NCI-H2029 (cell line): ENCODE data around the gene SNTB2.
A peak's percentile ranks its signal among the peaks of the same experiment; 100 is the strongest.

Experiments used
- DNase-seq: peaks from one replicate; lab custom pipeline; 2025; lab: John Stamatoyannopoulos, UW

SNTB2 gene

DNA sequence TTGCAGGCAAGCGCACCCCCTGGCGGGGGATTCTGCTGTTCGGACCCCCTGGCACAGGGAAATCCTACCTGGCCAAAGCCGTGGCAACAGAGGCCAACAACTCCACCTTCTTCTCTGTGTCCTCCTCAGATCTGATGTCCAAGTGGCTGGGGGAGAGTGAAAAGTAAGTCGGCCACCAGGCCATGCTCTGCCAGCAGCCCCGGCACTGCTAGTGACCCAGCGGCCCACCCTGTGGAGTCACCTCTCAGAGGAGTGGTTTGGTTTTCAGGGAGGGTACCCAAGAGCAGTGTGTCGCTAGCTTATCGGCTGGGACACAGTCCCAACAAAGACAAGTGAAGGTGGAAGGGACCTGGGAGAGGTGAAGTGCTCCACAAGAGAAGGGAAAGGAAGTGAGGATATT, 132.4 kb downstream of the SNTB2 start:
- DNase-seq = no peak

GRCh38 chr16:69319826-69320739, 133.1 kb downstream of the SNTB2 start:
- DNase-seq = no peak

GRCh38 chr16:69320740-69321073, 133.7 kb downstream of the SNTB2 start:
- no peak for DNase-seq

DNA sequence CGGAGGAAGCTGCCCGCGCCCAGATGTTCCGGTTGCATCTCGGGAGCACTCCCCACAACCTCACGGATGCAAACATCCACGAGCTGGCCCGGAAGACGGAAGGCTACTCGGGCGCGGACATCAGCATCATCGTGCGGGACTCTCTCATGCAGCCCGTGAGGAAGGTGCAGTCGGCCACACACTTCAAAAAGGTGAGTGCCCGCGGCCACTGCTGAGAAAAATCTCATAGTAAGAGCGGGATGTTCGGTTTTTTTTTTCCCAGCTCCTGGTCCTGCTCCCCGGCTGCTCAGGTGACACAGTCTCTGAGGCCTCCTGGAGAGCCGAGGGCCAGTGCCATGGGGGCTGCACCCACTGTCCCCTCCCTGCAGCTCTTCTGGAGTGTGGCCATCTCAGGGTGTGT, 134.1 kb downstream of the SNTB2 start:
- no peak for DNase-seq

DNA sequence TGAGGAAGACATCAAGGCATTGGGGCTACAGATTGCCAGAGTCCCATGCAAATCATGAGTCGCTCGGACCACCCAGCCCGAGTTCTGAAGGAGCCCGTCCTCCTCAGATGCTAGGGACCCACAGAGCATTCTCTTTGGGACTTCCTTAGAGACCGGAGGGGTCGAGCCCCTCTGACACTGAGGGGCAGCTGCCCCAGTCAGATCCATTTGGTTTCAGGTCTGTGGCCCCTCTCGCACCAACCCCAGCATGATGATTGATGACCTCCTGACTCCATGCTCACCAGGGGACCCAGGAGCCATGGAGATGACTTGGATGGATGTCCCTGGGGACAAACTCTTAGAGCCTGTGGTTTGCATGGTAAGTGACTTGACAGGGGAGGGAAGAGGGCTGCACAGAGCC, 135.4 kb downstream of the SNTB2 start:
- DNase-seq = no peak

- no peak for DNase-seq
Observed at GRCh38 chr16:69323415-69323814, 136.5 kb downstream of the SNTB2 start.

- DNase-seq = peak; percentile 3
Observed at GRCh38 chr16:69324013-69324531, 137.1 kb downstream of the SNTB2 start.

- no peak for DNase-seq
Observed at GRCh38 chr16:69324585-69325253, 137.8 kb downstream of the SNTB2 start.

DNA sequence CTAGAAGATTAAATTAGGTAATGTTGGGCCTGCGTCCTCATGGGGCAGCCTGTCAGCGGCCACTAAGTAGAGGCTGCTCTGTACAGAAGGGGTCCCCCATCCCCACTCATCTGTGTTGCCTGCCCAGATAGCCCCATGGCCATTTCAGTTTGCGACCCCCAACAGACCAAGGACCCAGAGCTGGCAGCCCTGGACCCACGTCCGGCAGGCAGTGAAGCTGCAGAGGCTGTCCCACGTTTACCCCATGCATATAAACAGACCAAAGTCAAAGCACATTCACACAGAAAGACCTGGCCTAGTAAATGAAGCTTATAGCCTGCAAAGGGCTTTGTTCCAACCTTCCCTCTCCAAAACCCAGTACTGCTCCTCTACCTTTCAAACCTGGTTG, 138.8 kb downstream of the SNTB2 start:
- DNase-seq = no peak

DNA sequence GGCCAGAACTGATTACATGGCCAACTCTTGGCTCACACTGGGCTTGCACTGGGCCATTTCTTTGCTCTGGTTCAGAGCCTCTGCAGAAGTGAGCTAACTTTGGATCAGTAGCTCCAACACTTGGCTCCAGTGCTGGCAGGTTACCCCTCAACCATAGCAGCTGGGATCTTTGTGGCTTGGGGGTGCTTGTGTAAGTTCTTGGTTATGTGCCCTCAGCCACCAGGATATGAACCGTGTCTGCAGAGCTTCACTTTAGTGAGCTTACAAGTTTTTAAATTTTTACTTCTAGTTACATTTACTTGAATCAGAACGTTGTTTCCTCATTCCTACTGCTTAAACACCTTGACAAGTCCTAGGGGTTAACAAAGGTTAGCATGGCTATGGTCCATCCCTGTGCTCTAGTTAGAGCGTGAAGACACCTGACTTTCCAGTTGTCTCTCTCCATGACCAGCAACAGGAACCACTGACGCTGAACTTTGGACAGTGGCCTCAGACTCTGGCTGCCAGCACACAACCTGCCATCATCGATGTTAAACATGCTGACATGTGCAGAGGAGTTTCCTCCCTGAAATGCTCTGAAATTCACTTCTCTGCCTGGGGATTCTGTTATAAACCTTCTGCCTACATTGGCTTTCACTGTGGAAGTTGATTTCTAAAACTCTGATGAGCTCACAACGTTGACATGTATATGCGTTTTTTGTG, 139.4 kb downstream of the SNTB2 start:
- DNase-seq = no peak

DNA sequence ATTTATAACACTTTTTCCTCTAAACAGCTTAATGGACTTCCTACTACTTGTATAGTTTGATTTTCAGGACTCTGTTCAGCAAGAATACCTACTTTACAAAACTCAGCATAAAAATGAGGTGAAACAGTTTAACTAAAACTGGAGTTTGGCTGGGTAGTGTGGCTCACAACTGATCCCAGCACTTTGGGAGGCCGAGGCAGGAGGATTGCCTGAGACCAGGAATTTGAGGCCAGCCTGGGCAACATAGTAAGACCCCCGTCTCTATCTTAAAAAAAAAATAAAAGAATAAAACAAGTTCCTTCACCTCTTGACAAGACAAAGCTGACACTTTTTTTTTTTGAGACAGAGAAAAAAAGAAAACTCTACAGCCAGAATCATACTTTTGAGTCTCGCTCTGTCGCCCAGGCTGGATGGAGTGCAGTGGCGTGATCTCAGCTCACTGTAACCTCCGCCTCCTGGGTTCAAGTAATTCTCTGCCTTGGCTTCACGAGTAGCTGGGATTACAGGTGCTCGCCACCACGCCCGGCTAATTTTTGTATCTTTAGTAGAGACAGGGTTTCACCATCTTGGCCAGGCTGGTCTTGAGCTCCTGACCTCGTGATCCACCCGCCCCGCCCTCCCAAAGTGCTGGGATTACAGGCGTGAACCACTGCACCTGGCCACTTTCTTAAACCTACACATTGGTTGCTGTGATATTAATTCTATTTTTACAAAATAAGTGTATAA, 140.8 kb downstream of the SNTB2 start:
- DNase-seq = no peak

DNA sequence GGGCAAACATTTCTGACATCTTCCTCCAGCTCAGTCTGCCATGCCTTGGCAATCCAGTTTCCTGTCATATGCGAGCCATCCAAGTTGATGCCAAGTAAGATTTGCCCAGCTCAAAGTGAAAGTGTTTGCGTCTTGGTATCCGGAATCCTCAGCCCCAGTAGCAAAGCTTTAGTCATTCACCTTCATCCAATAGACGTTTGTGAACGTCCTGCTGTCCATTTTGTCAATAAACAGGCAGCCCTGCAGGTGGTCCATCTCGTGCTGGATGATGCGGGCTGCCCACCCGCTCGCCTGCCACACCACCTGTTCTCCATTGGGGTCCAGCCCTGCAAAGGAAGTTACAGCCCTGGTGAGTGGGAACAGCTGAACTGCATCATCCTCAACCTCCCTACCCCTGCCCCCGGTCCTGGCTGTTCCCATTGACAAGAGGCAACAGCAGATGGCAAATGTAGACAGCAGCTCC, 141.9 kb downstream of the SNTB2 start:
- no peak for DNase-seq

GRCh38 chr16:69329369-69330285, 142.7 kb downstream of the SNTB2 start:
- DNase-seq = no peak

GRCh38 chr16:69330286-69331109, 143.5 kb downstream of the SNTB2 start, which contains the start of gene PDF:
PDF (minus strand) TSS chr16:69330588; CDS start chr16:69330570, 18 bp downstream.
- peak; percentile 81 for DNase-seq

DNA sequence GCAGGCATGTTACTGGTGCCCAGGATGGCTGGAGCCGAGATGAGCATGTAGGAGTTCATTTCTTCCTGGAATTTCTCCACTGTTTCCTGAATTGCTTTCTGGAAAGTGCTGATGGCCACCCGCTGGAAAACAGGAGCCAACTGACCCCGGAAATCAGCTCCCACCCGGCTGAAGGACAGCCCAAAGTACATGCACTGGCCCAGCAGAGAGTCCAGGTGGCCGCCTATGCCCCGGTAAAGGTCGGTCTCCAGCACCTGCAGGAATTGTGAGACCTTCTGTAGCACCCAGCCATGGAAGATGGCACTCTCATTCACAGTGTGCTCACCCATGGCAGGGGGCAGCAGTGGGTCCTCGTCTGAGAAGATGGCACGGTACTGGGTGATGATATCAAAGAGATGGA, 147.7 kb downstream of the SNTB2 start:
- no peak for DNase-seq

- no peak for DNase-seq
Observed at GRCh38 chr16:69338557-69339288, 151.8 kb downstream of the SNTB2 start.

- DNase-seq = peak; percentile 92
Observed at GRCh38 chr16:69339289-69340094, 152.5 kb downstream of the SNTB2 start, which contains the start of the genes COG8 and NIP7. COG8 (minus strand) TSS chr16:69339564; CDS start chr16:69339552, 12 bp downstream. NIP7 (plus strand) TSS chr16:69339772; CDS start chr16:69339830, 58 bp downstream.

GRCh38 chr16:69340095-69340644, 153.2 kb downstream of the SNTB2 start:
- no peak for DNase-seq
